NCI-H2196 (cell line): ENCODE results near the gene EXOC6B.

ENCODE experiments used
- DNase-seq: peaks from one replicate; lab custom pipeline; 2025; ENCODE audit not compliant: unreplicated experiment; lab: John Stamatoyannopoulos, UW

Gene EXOC6B

GRCh38 chr2:72825257-72826155 lies at the start of gene EXOC6B:
Gene EXOC6B, minus strand, starts transcription at chr2:72826033.
- DNase-seq, result peak; percentile 76

- no peak for DNase-seq
Observed at GRCh38 chr2:72871880-72872279, 46.0 kb upstream of the EXOC6B start.

GRCh38 chr2:72871060-72871459 lies 45.2 kb upstream of the EXOC6B start:
- DNase-seq, result no peak

DNA sequence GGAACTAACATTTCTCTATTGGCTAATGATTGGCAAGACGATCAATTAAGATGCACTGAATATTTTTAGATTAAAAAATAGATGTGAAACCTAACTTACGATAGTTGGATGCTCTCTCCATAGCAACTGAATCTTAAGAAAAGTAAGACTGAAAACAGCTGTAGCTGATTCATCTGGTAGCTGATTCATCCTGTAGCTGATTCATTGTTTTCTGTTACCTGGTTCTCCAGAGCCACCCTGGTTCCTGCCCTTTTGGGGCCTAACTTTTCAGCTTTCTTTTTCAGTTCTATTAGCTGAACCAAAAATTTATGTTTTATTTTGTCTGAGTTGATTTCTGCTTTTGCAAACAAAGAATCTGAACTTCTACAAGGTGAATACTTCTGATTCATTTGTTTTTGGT lies 38.7 kb upstream of the EXOC6B start:
- DNase-seq, result no peak

DNA sequence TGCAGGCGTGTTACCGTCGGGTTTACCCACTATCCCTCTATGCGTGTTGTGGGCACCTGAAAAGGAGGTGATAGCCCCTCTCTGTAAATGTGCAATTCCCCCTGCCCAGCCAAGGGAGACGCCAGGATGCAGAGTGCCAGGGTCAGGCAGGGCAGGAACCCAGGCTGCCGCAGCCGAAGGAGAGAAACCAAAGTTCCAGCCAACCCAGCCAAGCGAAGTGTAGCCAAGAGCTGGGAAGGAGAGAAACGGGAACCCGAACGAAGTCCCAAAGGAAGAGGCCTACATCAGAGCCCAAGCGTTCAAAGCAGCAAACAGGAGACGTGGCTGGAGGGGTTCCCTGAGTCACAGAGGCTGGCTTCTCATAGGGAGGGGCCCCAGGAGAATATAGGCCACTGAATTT lies 37.2 kb upstream of the EXOC6B start:
- DNase-seq, result no peak

DNA sequence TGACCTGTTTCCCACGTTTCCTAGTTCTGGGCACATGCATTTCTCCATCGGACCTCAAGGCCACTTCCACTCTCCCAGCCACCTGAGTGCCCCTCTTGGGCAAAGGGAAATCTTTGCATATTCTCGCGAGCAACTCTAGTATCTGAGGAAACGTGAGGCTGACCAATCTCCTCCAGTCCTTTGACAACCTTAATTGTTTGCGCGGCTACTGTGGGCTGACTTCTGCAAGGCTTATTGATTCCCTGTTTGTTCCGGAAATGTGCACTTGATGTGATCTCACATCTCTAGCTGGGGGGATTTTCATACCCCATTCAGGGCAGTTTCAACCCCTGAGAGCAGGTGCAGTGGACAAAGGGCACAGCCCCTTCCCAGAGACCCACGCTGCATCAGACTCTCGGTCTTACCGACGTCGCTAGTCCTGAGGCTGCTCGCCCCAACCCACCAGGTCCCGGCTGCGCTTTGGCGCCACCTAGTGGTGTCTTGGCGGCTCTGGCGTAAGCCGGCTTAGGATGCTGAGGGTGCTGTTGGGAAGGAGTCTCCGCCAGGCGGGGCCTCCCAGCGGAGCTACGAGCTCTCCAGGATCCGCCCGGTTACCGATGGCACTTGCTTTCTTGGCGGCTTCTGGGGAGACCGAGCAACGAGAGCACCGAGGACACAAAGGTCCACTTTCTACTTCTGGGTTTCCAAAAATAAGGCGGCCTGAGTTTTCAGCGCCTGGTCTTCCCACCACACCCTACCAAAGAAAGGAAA lies 36.6 kb upstream of the EXOC6B start:
- peak; percentile 75 for DNase-seq

- DNase-seq, result peak; percentile 51
Observed at GRCh38 chr2:72859831-72860262, 34.0 kb upstream of the EXOC6B start.

DNA sequence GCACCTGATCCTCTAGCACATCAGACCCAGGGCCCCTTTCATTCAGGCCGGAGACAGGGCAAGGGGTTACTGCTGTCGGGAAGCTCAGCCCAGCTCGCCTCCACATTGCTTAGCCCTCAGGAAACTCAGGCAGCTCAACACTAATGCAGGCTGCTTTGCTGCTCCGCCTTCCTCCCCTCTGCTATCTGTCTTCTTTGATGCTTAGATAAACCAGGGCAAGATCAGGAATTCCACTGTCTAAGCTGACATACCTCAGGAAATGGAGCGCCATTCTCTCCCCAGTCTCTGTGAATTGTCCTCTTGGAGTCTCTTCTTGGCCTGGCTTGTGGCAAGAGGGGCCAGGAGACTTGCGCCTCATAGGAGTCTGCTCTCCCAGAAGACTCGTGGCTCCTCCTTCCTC lies 25.5 kb upstream of the EXOC6B start:
- DNase-seq, result no peak

GRCh38 chr2:72849138-72849462 lies 23.3 kb upstream of the EXOC6B start:
- DNase-seq, result no peak

DNA sequence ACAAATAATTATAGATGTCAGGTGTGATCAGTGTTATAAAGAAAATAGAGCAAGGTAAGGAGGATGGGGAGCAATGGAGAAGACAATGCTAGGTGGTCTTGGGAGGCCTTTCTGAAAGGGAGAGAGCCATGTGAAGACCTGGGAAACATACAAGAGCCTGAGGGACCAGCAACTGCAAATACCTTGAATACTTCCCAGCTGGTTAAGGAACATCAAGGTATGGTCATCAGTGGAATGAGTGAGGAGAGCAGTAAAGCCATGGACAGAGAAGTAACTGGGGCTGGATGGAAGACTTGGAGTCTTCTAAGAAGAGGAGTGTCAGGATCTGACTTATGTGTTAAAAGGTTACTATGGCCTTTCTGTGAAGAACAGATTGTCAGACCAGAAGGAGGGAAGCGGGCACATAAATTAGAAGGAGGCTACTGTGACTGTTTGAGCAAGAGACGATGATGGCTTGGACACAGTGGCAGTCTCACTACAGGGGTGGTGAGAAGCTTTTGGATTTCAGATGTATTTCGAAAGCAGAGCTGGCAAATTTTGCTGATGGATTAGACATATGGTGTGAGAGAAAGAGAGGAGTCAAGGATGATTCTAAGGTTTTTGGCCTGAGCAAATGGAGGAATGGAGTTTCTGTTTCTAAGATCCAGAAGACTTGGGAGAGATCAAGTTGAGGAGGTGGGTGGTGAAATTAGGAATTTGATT lies 22.8 kb upstream of the EXOC6B start:
- no peak for DNase-seq

DNA sequence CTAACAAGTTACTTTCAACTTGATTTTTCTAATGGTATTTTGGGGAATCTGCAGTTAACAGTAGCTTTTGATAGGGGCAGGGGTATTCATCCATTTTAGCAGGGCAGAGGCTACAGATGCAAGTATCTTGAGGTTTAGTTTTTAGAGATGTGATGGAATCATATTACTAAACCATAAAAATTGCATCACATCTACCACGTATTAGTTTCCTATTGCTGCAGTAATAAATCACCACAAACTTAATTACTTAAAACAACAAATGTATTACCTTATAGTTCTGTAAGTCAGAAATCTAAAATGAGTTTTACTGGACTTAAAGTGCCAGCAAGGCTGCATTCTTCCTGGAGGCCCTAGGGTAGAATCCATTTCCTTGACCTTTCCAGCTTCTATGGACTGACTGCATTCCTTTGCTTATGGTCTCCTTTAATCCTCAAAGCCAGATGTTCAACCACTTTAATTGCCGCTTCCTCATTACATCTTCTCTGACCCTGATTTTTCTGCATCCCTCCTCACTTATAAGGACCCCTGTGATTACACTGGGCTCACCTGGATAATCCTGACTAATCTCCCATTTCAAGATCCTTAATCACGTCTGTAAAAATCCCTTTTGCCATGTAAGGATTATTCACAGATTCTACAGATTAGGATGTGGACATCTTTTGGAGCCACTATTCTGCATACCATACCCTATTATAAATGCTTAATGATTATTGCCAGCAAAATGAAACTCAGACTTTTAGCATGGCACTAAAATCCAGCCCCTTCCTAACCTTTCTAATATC lies 21.9 kb upstream of the EXOC6B start:
- no peak for DNase-seq

GRCh38 chr2:72846171-72847095 lies 20.6 kb upstream of the EXOC6B start:
- no peak for DNase-seq

DNA sequence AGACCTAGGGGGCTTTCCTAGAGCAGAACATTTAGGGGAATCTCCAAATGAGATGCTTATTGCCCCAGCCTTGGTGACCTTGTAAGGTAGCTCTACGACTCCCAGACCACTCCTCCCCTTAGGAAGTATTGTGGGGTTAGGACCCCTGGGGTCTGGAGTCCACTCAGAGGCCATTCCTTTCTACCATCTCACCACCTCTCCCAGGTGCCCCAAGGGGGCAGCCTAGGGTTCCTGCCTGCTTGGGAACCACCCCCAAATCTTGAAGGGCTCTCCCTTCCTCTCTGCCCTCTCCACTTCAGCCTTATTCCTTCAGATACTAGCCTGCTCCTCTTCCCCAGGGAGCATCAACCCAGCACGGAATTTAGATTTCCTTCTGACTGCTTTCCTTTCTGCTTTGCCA lies 17.5 kb upstream of the EXOC6B start:
- no peak for DNase-seq

- no peak for DNase-seq
Observed at GRCh38 chr2:72841462-72842125, 15.8 kb upstream of the EXOC6B start.

DNA sequence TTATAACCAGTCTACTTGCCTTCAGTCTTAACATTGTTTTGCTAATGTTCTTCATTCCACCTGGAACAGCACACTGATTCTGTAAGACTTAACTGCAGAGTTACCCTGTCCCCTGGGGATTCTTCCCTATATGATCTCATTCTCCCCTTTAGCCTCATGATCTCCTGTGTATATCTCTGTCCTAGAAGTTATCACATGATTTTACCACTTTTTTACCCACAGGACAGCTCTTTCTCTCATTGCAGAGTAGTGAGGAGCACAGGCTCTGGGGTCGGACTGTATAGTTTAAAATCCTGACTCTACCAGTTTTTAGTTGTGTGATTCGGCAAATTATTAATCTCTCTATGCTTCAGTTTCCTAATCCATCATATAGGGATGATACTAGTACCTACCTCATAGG lies 14.2 kb upstream of the EXOC6B start:
- no peak for DNase-seq

GRCh38 chr2:72837171-72837570 lies 11.3 kb upstream of the EXOC6B start:
- DNase-seq, result no peak

GRCh38 chr2:72835403-72835802 lies 9.6 kb upstream of the EXOC6B start:
- DNase-seq, result no peak

GRCh38 chr2:72834596-72834995 lies 8.8 kb upstream of the EXOC6B start:
- DNase-seq, result no peak

DNA sequence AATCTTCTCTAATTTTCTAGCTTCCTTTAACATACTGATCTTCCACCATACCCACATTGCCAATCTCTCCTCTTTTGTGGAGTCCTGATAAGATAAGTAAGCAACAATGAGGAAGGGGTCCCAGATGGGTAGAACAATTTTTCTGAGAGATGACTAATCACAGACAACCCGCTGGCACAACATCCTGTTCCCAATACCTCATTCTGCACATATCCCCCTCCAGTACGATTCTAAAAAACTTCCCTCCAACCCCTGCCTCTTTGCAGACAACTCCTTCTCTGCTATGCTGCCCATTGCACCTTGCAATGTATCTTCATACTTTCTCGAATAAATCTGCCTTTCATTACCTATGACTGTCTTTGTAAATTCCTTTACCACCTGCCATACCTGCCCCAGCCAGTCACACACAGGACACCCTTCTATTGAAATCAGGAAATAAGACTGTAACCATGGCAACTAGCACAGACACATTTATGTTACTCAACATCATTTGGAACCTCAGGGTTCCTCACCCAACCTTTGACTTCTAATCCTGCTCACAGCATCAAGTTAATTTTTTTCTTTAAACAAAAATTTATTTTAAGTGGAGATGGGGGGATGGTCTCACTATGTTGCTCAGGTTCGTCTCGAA lies 7.4 kb upstream of the EXOC6B start:
- no peak for DNase-seq
